ENCODE measurements around the gene KIAA2012.
"Not testable (repeated sequence)": the region's sequence is repeated elsewhere in the genome, so short reads cannot be mapped to it uniquely, and the experiment has no call there.

Gene KIAA2012

DNA sequence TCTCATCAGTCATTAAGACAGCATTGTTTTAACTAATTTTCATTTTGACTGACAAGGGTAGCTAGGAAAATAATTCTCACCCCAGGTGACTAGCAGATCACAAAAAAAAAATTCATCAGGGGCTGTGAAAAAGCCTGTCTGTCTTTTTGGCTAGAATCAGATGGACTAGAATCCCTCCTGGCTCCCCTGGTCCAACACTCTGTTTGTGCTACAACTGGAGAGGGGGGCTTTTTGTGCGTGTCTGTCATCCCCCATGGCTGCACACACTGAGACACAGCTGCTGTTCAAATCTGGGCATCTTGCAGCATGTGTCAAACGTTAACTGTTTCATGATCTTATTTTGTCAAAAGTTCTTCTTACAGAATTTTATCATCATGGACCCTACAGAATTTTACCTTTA, 51.2 kb downstream of the KIAA2012 start:
- no peak for DNase-seq
- TF ChIP-seq POLR2A (IDR thresholded peaks at IDR 0.05; ENCODE audit: low read length): no peak
- TF ChIP-seq GATA1 (IDR thresholded peaks at IDR 0.05; ENCODE audit: low read depth, low read length): no peak

DNA sequence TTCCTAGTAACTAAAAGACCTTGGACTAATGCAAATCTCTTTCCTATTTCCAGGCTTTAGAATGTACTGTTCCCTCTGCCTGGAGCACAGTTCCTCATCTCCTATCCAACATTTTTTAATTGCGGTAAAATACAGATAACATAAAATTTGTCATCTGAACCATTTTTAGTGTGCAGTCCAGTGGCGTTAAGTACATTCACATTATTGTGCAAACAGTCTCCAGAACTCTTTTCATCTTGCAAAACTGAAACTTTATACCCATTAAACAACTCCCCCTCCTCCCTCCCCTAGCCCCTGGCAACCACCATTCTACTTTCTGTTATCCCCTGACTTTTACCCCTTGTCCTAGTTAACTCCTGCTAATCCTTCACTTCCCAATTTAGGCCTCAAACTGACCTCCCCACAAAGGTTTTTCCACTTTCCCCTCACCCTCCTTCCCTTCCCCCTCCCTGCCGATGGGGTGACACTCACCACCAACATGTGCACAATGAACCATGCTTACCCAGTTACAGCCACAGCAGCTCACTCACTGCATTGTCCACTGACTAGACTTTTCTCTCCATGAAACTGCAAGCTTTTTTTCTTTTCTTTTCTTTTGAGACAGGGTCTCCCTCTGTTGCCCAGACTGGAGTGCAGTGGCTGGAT, 54.8 kb downstream of the KIAA2012 start:
- TF ChIP-seq POLR2A (IDR thresholded peaks at IDR 0.05; ENCODE audit: low read length) (no peak), GATA1 (IDR thresholded peaks at IDR 0.05; ENCODE audit: low read depth, low read length) (no peak)
- no peak for DNase-seq

DNA sequence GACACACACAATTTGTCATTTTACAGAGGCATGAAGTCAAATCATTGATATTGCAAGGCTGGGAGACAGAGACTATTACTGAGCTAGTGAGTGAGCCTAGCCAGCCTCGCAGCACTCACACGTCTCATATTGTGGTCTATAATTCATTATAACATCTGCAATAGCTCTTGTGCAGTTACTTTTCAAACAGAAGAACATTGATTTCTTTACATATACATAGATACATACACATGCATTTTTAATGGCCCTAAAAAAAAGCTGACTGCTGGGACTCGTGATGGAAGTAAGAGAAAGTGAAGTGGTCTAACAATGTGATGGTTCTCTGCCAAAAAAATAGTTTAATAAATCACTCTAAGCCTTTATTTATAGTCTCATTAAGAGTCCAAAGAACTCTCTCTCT, 56.8 kb downstream of the KIAA2012 start:
- no peak for TF ChIP-seq POLR2A (IDR thresholded peaks at IDR 0.05; ENCODE audit: low read length)
- TF ChIP-seq GATA1 (IDR thresholded peaks at IDR 0.05; ENCODE audit: low read depth, low read length): no peak
- no peak for DNase-seq

DNA sequence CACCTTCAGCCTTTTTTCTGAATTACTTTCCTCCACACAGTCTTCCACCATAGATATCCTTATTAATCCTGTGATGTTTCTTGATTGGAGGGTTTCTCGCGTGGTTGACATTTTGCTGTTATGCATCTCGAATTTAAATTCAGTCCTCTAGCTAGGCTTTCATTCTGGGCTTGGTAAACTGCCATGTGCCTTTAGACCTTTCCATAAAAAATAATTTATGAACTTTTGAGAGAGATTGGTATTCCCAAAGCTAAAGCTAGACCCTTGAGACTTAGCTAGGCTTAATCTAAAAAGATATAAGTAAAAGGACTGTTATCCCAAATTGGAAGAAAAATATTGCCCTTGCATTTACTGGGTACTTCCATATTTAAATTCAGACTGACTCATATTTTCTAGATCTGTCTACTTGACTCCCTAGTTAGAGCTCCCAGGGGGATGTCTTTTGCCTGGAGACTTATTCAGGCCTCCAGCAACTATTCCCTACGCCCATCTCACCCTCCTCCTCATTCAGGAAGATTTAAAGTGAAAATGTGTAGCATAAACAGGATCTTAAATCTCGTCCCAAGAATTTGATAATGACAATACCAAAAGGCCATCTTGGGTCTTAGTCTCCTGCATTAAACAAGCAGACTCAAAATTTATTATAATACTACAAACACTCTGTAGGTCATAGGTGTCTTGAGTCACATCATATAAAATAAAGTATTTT, 60.3 kb downstream of the KIAA2012 start:
- TF ChIP-seq GATA1 (IDR thresholded peaks at IDR 0.05; ENCODE audit: low read depth, low read length): no peak
- no peak for DNase-seq

DNA sequence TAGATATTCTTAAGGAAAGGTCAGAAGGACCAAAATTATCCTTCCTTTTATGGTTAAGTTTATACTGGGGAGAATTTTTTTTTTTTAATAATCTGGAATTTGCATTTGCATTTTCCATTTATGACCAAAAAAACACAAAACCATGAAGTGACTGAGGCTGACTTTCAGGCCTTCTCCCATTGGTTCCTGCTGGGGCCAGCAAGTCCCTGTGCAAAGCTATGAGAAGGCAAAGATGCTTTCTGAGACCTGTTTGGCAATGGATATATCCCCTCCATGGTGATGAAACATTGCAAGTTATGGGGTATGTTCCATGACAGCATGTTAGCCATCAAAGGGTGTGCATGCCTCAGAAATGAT, 60.8 kb downstream of the KIAA2012 start:
- no peak for DNase-seq
- TF ChIP-seq POLR2A (IDR thresholded peaks at IDR 0.05; ENCODE audit: low read length): no peak
- TF ChIP-seq GATA1 (IDR thresholded peaks at IDR 0.05; ENCODE audit: low read depth, low read length): no peak

DNA sequence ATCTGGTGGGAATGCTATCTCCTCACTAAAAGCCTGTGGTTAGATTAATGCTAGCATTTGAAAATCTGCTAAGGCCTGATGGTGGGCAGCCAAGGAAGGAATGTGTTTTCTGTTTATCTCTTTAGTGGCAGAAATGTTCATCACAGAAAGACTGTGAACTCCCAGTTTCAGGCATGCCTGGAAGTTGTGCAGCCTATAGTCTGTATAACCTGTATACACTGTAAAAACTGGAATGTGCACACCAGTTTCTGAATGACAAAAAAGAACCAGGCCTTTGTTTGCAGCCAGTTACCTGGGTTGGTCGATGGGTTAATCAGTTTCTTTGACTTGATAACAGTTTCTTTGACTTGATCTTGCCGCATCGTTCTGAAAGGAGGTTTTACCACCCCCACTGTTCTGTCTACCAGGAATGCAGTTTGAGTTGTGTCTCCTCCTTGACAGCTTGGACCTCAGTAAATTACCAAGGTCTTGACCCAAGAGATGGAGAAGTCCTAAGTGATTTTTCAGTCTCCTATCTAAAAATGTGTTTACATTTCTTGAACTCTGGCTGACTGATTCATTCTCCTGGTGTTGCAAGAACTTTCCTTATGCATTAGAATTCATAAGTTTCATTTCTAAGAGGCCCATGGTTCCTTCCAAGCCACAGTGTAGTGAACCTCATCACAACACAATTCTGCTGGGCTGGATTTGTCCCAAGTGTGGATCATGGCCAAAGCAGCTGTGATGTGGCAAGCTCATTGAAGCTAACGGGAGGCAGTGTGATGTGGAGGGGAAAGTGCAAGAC, 62.2 kb downstream of the KIAA2012 start:
- TF ChIP-seq GATA1 (IDR thresholded peaks at IDR 0.05; ENCODE audit: low read depth, low read length) (no peak), POLR2A (IDR thresholded peaks at IDR 0.05; ENCODE audit: low read length) (no peak)
- DNase-seq: no peak

DNA sequence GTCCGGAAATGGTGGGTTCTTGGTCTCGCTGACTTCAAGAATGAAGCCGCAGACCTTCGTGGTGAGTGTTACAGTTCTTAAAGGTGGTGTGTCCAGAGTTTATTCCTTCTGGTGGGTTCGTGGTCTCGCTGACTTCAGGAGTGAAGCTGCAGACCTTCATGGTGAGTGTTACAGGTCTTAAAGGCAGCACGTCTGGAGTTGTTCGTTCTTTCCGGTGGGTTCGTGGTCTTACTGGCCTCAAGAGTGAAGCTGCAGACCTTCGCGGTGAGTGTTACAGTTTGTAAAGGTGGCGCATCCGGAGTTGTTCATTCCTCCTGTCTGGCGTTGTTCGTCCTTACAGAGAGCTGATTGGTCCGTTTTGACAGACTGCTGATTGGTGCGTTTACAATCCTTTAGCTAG, 63.0 kb downstream of the KIAA2012 start:
- not testable (repeated sequence) for DNase-seq

DNA sequence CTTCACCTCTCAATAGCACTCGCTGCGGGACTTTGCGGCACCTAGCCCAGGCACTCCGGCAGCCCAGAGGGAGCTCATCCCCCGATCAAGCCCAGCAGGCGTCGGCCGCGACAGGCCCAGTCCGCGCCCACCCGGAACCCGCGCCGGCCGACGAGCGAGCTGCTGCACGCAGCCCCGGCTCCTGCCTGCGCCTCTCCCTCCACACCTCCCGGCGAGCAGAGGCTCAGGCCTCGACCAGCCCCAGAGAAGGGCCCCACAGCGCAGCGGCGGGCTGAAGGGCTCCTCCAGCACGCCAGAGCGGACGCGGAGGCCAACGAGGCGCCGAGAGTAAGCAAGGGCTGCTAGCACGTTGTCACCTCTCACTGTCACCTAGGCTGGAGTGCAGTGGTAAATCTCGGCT, 63.5 kb downstream of the KIAA2012 start:
- TF ChIP-seq POLR2A (IDR thresholded peaks at IDR 0.05; ENCODE audit: low read length) (no peak), GATA1 (IDR thresholded peaks at IDR 0.05; ENCODE audit: low read depth, low read length) (no peak)
- DNase-seq: no peak

DNA sequence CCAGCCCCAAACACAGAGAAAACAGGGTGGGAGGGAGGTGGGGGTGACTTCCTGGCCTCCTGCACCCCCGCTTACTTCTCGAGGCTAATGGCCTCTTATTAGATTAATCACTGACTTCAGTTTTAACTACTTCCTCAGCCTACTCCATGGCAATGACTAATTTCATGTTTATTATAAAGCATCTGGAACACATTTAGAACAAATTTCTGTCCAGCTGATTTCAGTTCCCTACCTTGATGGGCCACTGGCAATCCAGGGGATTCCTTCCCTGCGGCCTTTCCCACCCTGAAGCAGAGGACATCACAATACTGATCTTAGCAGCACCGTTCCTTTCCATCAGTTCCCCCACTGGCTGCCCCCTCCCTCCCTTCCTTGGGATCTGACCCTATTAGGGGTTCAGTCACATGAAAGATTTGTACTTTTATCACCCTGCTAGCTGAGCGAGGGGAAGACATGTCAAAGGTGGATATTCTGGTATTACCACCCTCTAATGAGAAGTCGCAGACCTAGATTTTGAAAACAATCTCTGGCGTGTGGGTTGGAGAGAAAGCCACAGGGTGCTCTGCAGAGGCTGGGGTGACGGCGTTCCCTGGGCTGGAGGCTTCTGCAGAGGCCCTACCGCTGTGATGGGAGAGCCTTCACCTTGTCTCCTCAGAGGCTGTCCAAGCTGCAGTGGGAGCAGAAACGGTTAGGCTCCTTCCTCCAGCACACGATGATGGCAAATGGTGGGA, 67.6 kb downstream of the KIAA2012 start:
- no peak for DNase-seq
- TF ChIP-seq POLR2A (IDR thresholded peaks at IDR 0.05; ENCODE audit: low read length): no peak
- no peak for TF ChIP-seq GATA1 (IDR thresholded peaks at IDR 0.05; ENCODE audit: low read depth, low read length)

DNA sequence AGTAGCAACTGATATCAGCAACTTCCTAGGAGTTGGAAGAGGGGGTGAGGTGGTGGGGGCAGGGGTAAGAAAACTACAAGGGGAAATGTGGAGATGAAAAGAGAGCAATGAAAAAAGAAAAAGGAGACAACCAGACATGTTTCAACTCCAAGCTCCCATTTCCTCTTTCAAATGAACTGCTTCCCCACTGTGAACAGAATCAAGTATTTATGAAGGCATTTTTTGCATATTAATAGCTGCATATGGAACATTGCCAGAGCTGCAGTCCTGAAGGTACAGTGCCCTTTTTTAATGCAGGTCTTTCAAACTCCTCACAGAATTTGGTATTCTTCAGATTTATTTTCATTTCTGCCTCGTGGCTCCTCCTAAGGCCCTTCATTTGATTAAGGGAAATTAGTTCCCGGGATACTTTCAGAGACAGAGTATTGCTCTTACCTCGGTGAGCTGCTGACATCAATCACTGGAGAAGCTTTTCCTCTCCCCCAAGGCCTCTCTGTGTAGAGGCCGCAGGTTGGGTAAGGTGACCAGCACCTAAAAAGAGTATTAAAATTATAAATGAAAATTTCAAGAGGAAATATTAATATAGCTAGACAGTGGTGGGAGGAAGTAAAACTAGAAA, 68.4 kb downstream of the KIAA2012 start:
- no peak for DNase-seq
- TF ChIP-seq POLR2A (IDR thresholded peaks at IDR 0.05; ENCODE audit: low read length): no peak
- TF ChIP-seq GATA1 (IDR thresholded peaks at IDR 0.05; ENCODE audit: low read depth, low read length): no peak

DNA sequence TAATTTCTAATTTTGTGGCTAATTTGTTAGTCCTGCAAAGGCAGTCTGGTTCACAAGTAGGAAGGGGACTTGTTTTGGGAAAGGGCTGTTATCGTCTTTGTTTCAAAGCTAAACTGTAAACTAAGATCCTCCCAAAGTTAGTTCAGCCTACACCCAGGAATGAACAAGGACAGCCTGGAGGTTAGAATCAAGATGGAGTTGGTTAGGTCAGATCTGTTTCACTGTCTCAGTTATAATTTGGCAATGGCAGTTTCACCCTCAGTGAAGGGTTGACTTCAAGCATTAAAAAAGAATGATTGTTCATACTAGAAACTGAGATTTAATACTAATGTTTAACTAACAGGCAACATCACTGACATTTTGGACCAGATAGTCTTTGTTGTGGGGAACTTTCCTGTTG, 69.5 kb downstream of the KIAA2012 start:
- TF ChIP-seq POLR2A (IDR thresholded peaks at IDR 0.05; ENCODE audit: low read length) (no peak), GATA1 (IDR thresholded peaks at IDR 0.05; ENCODE audit: low read depth, low read length) (no peak)
- DNase-seq: no peak

DNA sequence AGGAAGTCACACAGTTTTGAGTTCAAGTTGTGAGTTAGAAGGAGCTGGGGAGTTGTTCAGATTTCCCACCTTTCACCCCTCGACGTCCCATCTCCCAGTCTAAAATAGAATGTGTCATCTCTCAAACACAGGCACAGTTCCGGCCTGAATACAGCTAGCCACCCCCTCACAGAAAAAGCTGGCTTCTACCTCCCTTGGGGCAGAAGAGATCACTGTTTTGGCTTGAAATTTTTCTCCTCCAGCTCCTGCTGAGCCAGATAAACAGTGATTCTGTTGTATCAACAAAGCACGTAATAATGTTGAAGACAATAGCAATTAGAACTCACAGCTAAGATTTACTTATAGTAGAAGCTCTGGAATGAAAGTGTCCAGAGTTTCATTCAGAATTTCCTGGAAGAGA, 74.7 kb downstream of the KIAA2012 start:
- DNase-seq: no peak
- TF ChIP-seq POLR2A (IDR thresholded peaks at IDR 0.05; ENCODE audit: low read length) (no peak), GATA1 (IDR thresholded peaks at IDR 0.05; ENCODE audit: low read depth, low read length) (no peak)

DNA sequence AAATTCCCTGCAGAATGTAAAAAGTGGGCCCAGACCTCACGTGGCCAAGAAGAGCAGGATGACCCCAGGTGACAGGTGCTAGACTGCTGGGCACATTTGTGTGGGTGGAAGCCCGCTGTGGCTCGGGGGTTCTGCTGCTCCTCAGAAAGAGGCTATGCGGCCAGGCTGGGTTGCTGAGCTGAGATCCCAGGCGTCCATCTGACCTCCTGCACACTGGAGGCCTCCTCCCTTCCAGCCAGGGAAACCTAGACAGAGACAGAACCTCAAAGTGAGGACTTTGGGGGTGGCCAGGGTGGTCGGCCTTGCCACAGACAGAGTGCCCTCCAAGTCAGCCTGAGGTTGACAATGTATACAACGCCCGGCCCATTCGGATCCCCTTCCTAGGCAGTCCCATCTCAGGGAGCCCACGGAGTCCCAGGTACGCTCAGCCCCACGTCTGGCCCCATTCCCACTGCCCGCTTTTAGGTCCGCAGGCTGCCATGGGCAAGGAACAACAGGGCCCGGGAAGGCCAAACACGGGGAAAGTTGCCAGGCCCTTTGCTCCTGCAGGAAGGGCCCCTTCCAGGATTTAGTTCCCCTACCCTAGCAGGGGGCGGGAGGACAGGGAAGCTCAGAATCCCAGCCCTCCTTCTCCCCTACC, 75.6 kb downstream of the KIAA2012 start:
- DNase-seq: no peak
- no peak for TF ChIP-seq GATA1 (IDR thresholded peaks at IDR 0.05; ENCODE audit: low read depth, low read length)
- TF ChIP-seq POLR2A (IDR thresholded peaks at IDR 0.05; ENCODE audit: low read length): no peak

Measured in erythroblast (primary cell).